Endothelial cell of umbilical vein (primary cell): Measurements from ENCODE around the gene SELPLG. TPM values are rescaled to one million over a fixed set of nuclear protein-coding genes. Genes with fewer than 3 reads are reported as not detected.
"Not testable (repeated sequence)": the region's sequence is repeated elsewhere in the genome, so short reads cannot be mapped to it uniquely, and the experiment has no call there.

Source experiments
- BruUV-seq: library from RNA; stranded (reverse); fragments of 400-500 nt; replicated peaks from 2 replicates; lab custom pipeline; 2021; lab: Mats Ljungman, UMichigan
- CTCF ChIA-PET: fragments of 300-600, 350-600 bp; sonication (Branson Sonifier 250); formaldehyde crosslinking; loops from one replicate; lab custom pipeline; 2021; ENCODE audit warnings: antibody characterized with exemption, inconsistent platforms; lab: Charles Lee
- POLR2A ChIA-PET: fragments of 300-600, 350-600 bp; sonication (Branson Sonifier 250); formaldehyde crosslinking; loops from one replicate; lab custom pipeline; 2021; ENCODE audit warnings: antibody characterized with exemption, inconsistent platforms; lab: Charles Lee
- DNase-seq: peaks from one replicate; pipeline ENCODE4 v3.0.0-alpha.2; 2011; ENCODE audit warnings: low read depth, low spot score
- FAIRE-seq: peaks from 2 replicates; lab custom pipeline; 2011; peaks lifted over from hg19 to GRCh38; lab: Jason Lieb, UNC
- H2AFZ ChIP-seq: 2 replicates; pipeline ENCODE4 v1.6.0; 2012; ENCODE audit warnings: low read depth, low read length, control low read depth, inconsistent platforms
- H3K27ac ChIP-seq: 2 replicates; pipeline ENCODE4 v1.5.1; 2011; ENCODE audit warnings: low read depth, mild to moderate bottlenecking, control low read depth, low read length, moderate library complexity; ENCODE audit not compliant: insufficient read depth
- H3K27me3 ChIP-seq, 2 experiments: 2 replicates each; pipeline versions ENCODE4 v1.6.0 to v1.6.1; 2011; ENCODE audit warnings: low read length in 2 of 2, mixed read lengths in 1 of 2; ENCODE audit not compliant: control insufficient read depth in 2 of 2, insufficient read depth in 2 of 2
- H3K36me3 ChIP-seq, 2 experiments: 2 replicates in 1 of 2; 3 replicates in 1 of 2; pipeline ENCODE4 v1.5.1; 2011; ENCODE audit warnings: low read length in 2 of 2, mild to moderate bottlenecking in 1 of 2, moderate library complexity in 1 of 2; ENCODE audit not compliant: control insufficient read depth in 2 of 2, insufficient read depth in 2 of 2; ENCODE audit errors: extremely low read depth in 1 of 2
- H3K4me1 ChIP-seq: 3 replicates; pipeline ENCODE4 v1.5.1; 2011; ENCODE audit warnings: mild to moderate bottlenecking, low read length; ENCODE audit not compliant: control insufficient read depth, insufficient read depth; ENCODE audit errors: extremely low read depth
- H3K4me2 ChIP-seq: 2 replicates; pipeline ENCODE4 v1.6.1; 2011; ENCODE audit warnings: low read length, control low read depth, mixed read lengths; ENCODE audit not compliant: insufficient read depth
- H3K4me3 ChIP-seq, 3 experiments: fragments of 200-600 bp in 1 of 3; sonication (generic), shearing (Covaris generic) in 1 of 3; replicated peaks in 1 of 3; 2 replicates each; pipeline ENCODE4 v1.5.1; 2011 to 2016; ENCODE audit warnings: control low read depth in 3 of 3, low read length in 3 of 3, mild to moderate bottlenecking in 2 of 3, inconsistent platforms in 1 of 3, low read depth in 1 of 3, moderate library complexity in 1 of 3; ENCODE audit not compliant: insufficient read depth in 1 of 3
- H3K79me2 ChIP-seq: 2 replicates; pipeline ENCODE4 v1.6.0; 2012; ENCODE audit warnings: low read length, inconsistent platforms; ENCODE audit not compliant: control insufficient read depth, insufficient read depth
- H3K9ac ChIP-seq: replicated peaks from 2 replicates; pipeline ENCODE3; 2011; ENCODE audit warnings: low read length, control low read depth; ENCODE audit not compliant: insufficient read depth; ENCODE audit errors: extremely low read depth
- H3K9me1 ChIP-seq: replicated peaks from 3 replicates; pipeline ENCODE4 v1.6.0; 2011; ENCODE audit warnings: mild to moderate bottlenecking, low read length; ENCODE audit not compliant: control insufficient read depth, insufficient read depth; ENCODE audit errors: extremely low read depth
- H3K9me3 ChIP-seq: replicated peaks from 2 replicates; pipeline ENCODE4 v1.5.1; 2012; ENCODE audit warnings: low read length, inconsistent platforms; ENCODE audit not compliant: control insufficient read depth, insufficient read depth
- H4K20me1 ChIP-seq: replicated peaks from 2 replicates; pipeline ENCODE3; 2011; ENCODE audit warnings: mild to moderate bottlenecking, low read length; ENCODE audit not compliant: control insufficient read depth, insufficient read depth; ENCODE audit errors: extremely low read depth
- CTCF ChIP-seq, 2 donors: IDR thresholded peaks; 1 replicate in 1 of 2; 2 replicates in 1 of 2; pipeline ENCODE4 v1.5.1; 2011; ENCODE audit warnings: low read length in 2 of 2, mild to moderate bottlenecking in 2 of 2, moderate library complexity in 2 of 2, control low read depth in 1 of 2, inconsistent platforms in 1 of 2, low read depth in 1 of 2; ENCODE audit not compliant: insufficient read depth in 1 of 2; ENCODE audit errors: extremely low read depth in 1 of 2
- EZH2 ChIP-seq: IDR thresholded peaks from 2 replicates; pipeline ENCODE4 v1.6.1; 2012; ENCODE audit warnings: borderline replicate concordance, low read depth, mild to moderate bottlenecking, moderate library complexity, low read length, inconsistent platforms; ENCODE audit not compliant: severe bottlenecking
- FOS ChIP-seq: IDR thresholded peaks from 2 replicates; pipeline ENCODE4 v1.6.1; 2011; ENCODE audit warnings: mild to moderate bottlenecking, low read length, moderate library complexity, borderline replicate concordance; ENCODE audit not compliant: insufficient read depth
- GATA2 ChIP-seq: IDR thresholded peaks from 2 replicates; pipeline ENCODE4 v1.7.0; 2011; ENCODE audit warnings: low read depth, mild to moderate bottlenecking, moderate library complexity, mixed read lengths, low read length; ENCODE audit not compliant: insufficient read length, insufficient read depth
- JUN ChIP-seq: IDR thresholded peaks from 2 replicates; pipeline ENCODE4 v1.6.1; 2011; ENCODE audit warnings: borderline replicate concordance, low read depth; ENCODE audit not compliant: insufficient read length, insufficient read depth
- MAX ChIP-seq: IDR thresholded peaks from 2 replicates; pipeline ENCODE4 v1.6.1; 2011; ENCODE audit not compliant: insufficient read depth, insufficient read length
- MYC ChIP-seq: IDR thresholded peaks from one replicate; pipeline ENCODE4 v1.6.1; 2011; ENCODE audit warnings: mild to moderate bottlenecking, low read depth, low read length
- POLR2A ChIP-seq: IDR thresholded peaks from 2 replicates; pipeline ENCODE4 v1.6.1; 2012; ENCODE audit warnings: low read depth, mild to moderate bottlenecking, control low read depth, low read length
- POLR2AphosphoS5 ChIP-seq: IDR thresholded peaks from 2 replicates; pipeline ENCODE4 v1.6.1; 2012; ENCODE audit warnings: low read depth, mild to moderate bottlenecking, control low read depth, low read length, moderate library complexity; ENCODE audit not compliant: insufficient read depth
- dilution Hi-C: fragments of 300-500 bp; cut with MboI; formaldehyde crosslinking; loops from one replicate; pipeline ENCODE4 v1.15.0; 2019; ENCODE audit warnings: low sequenced_read_pairs; ENCODE audit not compliant: extremely low pct_ligation_motif_present
- intact Hi-C: fragments of 100-400 bp; cut with micrococcal nuclease; formaldehyde crosslinking; loops from one replicate; pipeline ENCODE4 v1.10.0; 2022
- polyA plus RNA-seq, 4 experiments: library from polyadenylated mRNA; depleted of rRNA in 3 of 4; stranded (reverse) in 3 of 4; unstranded in 1 of 4; fragments of >200 nt; gene quantifications; 2 replicates each; pipeline versions ENCODE4 v1.2.1 to v1.2.3, GENCODE V29; 2011 to 2012; ENCODE audit warnings: missing spikeins in 1 of 4
- total RNA-seq: library from RNA; stranded (reverse); gene quantifications from 2 replicates; pipeline ENCODE4 v1.2.3, GENCODE V29; 2021

SELPLG gene
- total and polyA plus RNA-seq, 2 donors (not counting 3 experiments of a cell fraction or from before 2014, with no cell fraction given), result 1.0 to 1.2 TPM

GRCh38 chr12:108657130-108657745 is 23.5 kb upstream of the SELPLG start:
- ChIA-PET POLR2A (no interaction called here), CTCF (no interaction called here)
- Histone ChIP-seq H3K9me1 (no peaks in the 10 kb centered on the region), H3K9me3 (no peaks in the 10 kb centered on the region), H3K36me3 (peaks cover 26% of the 10 kb centered on the region in 2 experiments), H3K4me2 (no peak overlapping the region), H3K27ac (no peak overlapping the region), H4K20me1 (no peaks in the 10 kb centered on the region), H3K4me1 (no peaks in the 10 kb centered on the region), H3K9ac (no peak overlapping the region), H2AFZ (no peak overlapping the region), H3K4me3 (no peak overlapping the region), H3K27me3 (no peaks in the 10 kb centered on the region), H3K79me2 (peaks cover 25% of the 10 kb centered on the region)
- DNase-seq (no peak), FAIRE-seq (no peak)
- TF ChIP-seq MAX (no peak), FOS (no peak), POLR2AphosphoS5 (no peak), GATA2 (no peak), MYC (no peak), POLR2A (no peak), EZH2 (no peak), CTCF (IDR thresholded peaks at IDR 0.05; ENCODE audit: extremely low read depth in 1 of 2, insufficient read depth in 1 of 2, low read depth in 1 of 2, low read length in 2 of 2) (no peak), JUN (no peak)
- BruUV-seq, result no TSS peak
- intact Hi-C loops (no loop called here), dilution Hi-C loops (loop anchor here (25.0 kb wide), 1 partner anchor 180 kb away; no protein-coding TSS in a partner anchor)

- CTCF ChIA-PET, POLR2A ChIA-PET, H2AFZ ChIP-seq, H3K4me2 ChIP-seq, DNase-seq, intact Hi-C loops, FAIRE-seq, H3K9me1 ChIP-seq, H3K9ac ChIP-seq, H3K27ac ChIP-seq, H3K4me3 ChIP-seq, H3K4me1 ChIP-seq, H4K20me1 ChIP-seq, H3K9me3 ChIP-seq, BruUV-seq, H3K27me3 ChIP-seq: not testable (repeated sequence)
- dilution Hi-C loops, result loop anchor here (25.0 kb wide), 1 partner anchor 181 kb away; no protein-coding TSS in a partner anchor
- H3K36me3 ChIP-seq, result peaks cover 27% of the 10 kb centered on the region in 2 experiments
- peaks cover 17% of the 10 kb centered on the region for H3K79me2 ChIP-seq
These were observed 22.6 kb upstream of the SELPLG start for GRCh38 chr12:108656247-108656646.
